Karpas-422 (cell line): ENCODE data around the gene KRT72. TPM values are rescaled to one million over a fixed set of nuclear protein-coding genes. Genes with fewer than 3 reads are reported as not detected.

Experiments used
- DNase-seq: peaks from one replicate; pipeline ENCODE4 v3.0.0-alpha.2; 2015
- H2AFZ ChIP-seq: fragments of 200-600 bp; sonication (generic); 2 replicates; pipeline ENCODE4 v1.6.1; 2014; ENCODE audit warnings: antibody characterized with exemption, low read length, mixed read lengths
- H3K27ac ChIP-seq: fragments of 200-600 bp; sonication (generic); 2 replicates; pipeline ENCODE4 v1.5.1; 2014; ENCODE audit warnings: mild to moderate bottlenecking, low read length, moderate library complexity
- H3K27me3 ChIP-seq: fragments of 200-600 bp; sonication (generic); 2 replicates; pipeline ENCODE4 v1.6.1; 2014; ENCODE audit warnings: low read length, mixed read lengths
- H3K36me3 ChIP-seq: fragments of 200-600 bp; sonication (generic); 2 replicates; pipeline ENCODE4 v1.6.1; 2014; ENCODE audit warnings: low read length, mixed read lengths; ENCODE audit not compliant: insufficient read depth
- H3K4me1 ChIP-seq: fragments of 200-600 bp; sonication (generic); 2 replicates; pipeline ENCODE4 v1.6.1; 2014; ENCODE audit warnings: mild to moderate bottlenecking, low read length, mixed read lengths
- H3K4me2 ChIP-seq: fragments of 200-600 bp; sonication (generic); 2 replicates; pipeline ENCODE4 v1.6.1; 2014; ENCODE audit warnings: low read length, low read depth, mild to moderate bottlenecking; ENCODE audit not compliant: poor library complexity, severe bottlenecking
- H3K4me3 ChIP-seq: fragments of 200-600 bp; sonication (generic); 2 replicates; pipeline ENCODE4 v1.5.1; 2014; ENCODE audit warnings: mild to moderate bottlenecking, antibody characterized with exemption, low read length, mixed read lengths
- H3K79me2 ChIP-seq: fragments of 200-600 bp; sonication (generic); 2 replicates; pipeline ENCODE4 v1.6.1; 2014; ENCODE audit warnings: mild to moderate bottlenecking, low read length, mixed read lengths
- H3K9ac ChIP-seq: fragments of 200-600 bp; sonication (generic); 2 replicates; pipeline ENCODE4 v1.6.0; 2014; ENCODE audit warnings: low read length
- H3K9me2 ChIP-seq: fragments of 200-600 bp; sonication (generic), shearing (Covaris generic); replicated peaks from 2 replicates; pipeline ENCODE4 v1.6.0; 2014; ENCODE audit warnings: mild to moderate bottlenecking, low read length, moderate library complexity; ENCODE audit not compliant: insufficient read depth
- H3K9me3 ChIP-seq: fragments of 300-700, 200-600 bp; sonication (generic); 2 replicates; pipeline ENCODE4 v1.6.1; 2014; ENCODE audit warnings: low read length, mixed read lengths
- H4K20me1 ChIP-seq: fragments of 200-600 bp; sonication (generic); 2 replicates; pipeline ENCODE4 v1.6.1; 2014; ENCODE audit warnings: mild to moderate bottlenecking, antibody characterized with exemption, low read length, low read depth; ENCODE audit not compliant: insufficient read depth
- total RNA-seq: library from RNA; depleted of rRNA; stranded (reverse); fragments of >200 nt; shearing (Covaris generic); gene quantifications from 2 replicates; pipeline ENCODE4 v1.2.3, GENCODE V29; 2014; ENCODE audit warnings: low replicate concordance

KRT72 gene
- total RNA-seq, 1 experiment from 2014 or later, result not detected

DNA sequence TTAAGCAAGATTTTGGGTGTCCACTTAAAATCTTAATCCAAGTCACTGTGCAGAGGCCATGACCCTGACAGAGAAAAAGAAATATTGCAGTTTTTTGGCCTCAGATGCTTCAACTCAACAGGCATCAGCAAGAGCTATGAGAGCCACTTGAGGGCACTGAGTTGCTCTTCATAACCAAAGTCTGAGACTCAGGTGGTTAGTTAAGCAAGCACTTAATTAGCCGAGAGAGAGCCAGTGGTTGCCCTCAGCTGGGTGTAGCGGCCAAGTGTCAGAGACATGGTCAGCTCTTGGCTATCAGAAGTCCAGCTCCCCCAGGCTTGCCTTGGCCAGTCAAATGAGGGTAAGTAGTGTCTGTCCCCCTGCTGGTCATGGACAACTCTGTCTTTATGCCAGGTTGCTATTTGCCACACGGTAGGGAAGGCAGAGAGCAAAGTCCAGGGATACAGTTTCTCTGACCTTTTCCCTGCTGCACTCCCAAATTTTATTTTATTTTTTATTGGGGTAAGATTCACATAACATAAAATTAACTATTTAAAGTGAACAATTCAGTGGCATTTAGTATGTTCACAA lies 39.3 kb downstream of the KRT72 start:
- no peaks in the 10 kb centered on the region for H3K79me2 ChIP-seq
- H3K36me3 ChIP-seq, result no peaks in the 10 kb centered on the region
- no peak overlapping the region for H3K4me2 ChIP-seq
- no peaks in the 10 kb centered on the region for H3K9me3 ChIP-seq
- H4K20me1 ChIP-seq, result 0 out of 2 replicates have a peak, but pooled peaks cover 4% of the 10 kb centered on the region
- no peaks in the 10 kb centered on the region for H3K27me3 ChIP-seq
- DNase-seq, result no peak
- H3K9ac ChIP-seq, result no peak overlapping the region
- no peak overlapping the region for H3K4me3 ChIP-seq
- H3K27ac ChIP-seq, result no peak overlapping the region
- H2AFZ ChIP-seq, result no peak overlapping the region
- H3K9me2 ChIP-seq, result no peaks in the 10 kb centered on the region
- no peaks in the 10 kb centered on the region for H3K4me1 ChIP-seq

- no peak for DNase-seq
- no peak overlapping the region for H3K4me2 ChIP-seq
- no peak overlapping the region for H3K4me3 ChIP-seq
- H3K9ac ChIP-seq, result no peak overlapping the region
- H3K9me3 ChIP-seq, result no peaks in the 10 kb centered on the region
- H3K9me2 ChIP-seq, result no peaks in the 10 kb centered on the region
- H3K27ac ChIP-seq, result no peak overlapping the region
- H3K27me3 ChIP-seq, result no peaks in the 10 kb centered on the region
- H3K79me2 ChIP-seq, result no peaks in the 10 kb centered on the region
- H4K20me1 ChIP-seq, result 0 out of 2 replicates have a peak, but pooled peaks cover 4% of the 10 kb centered on the region
- H2AFZ ChIP-seq, result no peak overlapping the region
- H3K4me1 ChIP-seq, result no peaks in the 10 kb centered on the region
- H3K36me3 ChIP-seq, result no peaks in the 10 kb centered on the region
Observed at GRCh38 chr12:52559979-52560378, 41.3 kb downstream of the KRT72 start.

GRCh38 chr12:52558781-52559445 lies 42.4 kb downstream of the KRT72 start:
- H3K9me3 ChIP-seq, result no peaks in the 10 kb centered on the region
- H3K4me1 ChIP-seq, result no peaks in the 10 kb centered on the region
- H2AFZ ChIP-seq, result no peak overlapping the region
- no peaks in the 10 kb centered on the region for H3K9me2 ChIP-seq
- H3K79me2 ChIP-seq, result no peaks in the 10 kb centered on the region
- H3K4me3 ChIP-seq, result no peak overlapping the region
- H3K4me2 ChIP-seq, result no peak overlapping the region
- H4K20me1 ChIP-seq, result no peaks in the 10 kb centered on the region
- H3K27me3 ChIP-seq, result no peaks in the 10 kb centered on the region
- H3K9ac ChIP-seq, result no peak overlapping the region
- H3K36me3 ChIP-seq, result no peaks in the 10 kb centered on the region
- no peak overlapping the region for H3K27ac ChIP-seq
- no peak for DNase-seq

DNA sequence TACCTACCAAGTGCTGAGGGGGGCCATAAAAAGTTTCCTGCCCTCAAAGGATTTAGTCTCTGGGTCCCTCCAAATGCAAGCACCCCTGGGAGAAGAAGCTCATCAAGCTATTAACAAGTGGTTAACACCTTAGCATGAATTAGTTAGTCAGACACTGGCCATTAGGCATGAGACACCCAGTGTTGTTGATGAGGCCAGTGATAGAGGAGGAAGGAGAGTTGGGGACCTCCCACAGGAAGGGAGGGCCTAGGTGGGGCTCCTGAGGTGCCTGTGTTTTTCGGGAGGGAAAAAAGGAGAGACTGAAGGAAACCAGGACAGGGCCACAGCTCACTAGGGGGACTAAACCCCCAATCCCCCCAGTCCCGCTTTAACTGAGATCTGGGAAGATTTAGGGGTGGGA lies 43.8 kb downstream of the KRT72 start:
- Histone ChIP-seq H3K36me3 (no peaks in the 10 kb centered on the region), H2AFZ (no peak overlapping the region), H3K4me1 (no peaks in the 10 kb centered on the region), H3K9me2 (no peaks in the 10 kb centered on the region), H3K79me2 (no peaks in the 10 kb centered on the region), H3K27me3 (no peaks in the 10 kb centered on the region), H3K27ac (no peak overlapping the region), H3K9ac (no peak overlapping the region), H4K20me1 (no peaks in the 10 kb centered on the region), H3K4me3 (no peak overlapping the region), H3K4me2 (no peak overlapping the region), H3K9me3 (no peaks in the 10 kb centered on the region)
- DNase-seq, result no peak

- Histone ChIP-seq H3K9ac (no peak overlapping the region), H3K4me2 (no peak overlapping the region), H3K4me3 (no peak overlapping the region), H3K9me3 (no peaks in the 10 kb centered on the region), H3K79me2 (no peaks in the 10 kb centered on the region), H2AFZ (no peak overlapping the region), H3K9me2 (no peaks in the 10 kb centered on the region), H3K36me3 (no peaks in the 10 kb centered on the region), H3K27ac (no peak overlapping the region), H3K4me1 (no peaks in the 10 kb centered on the region), H4K20me1 (no peaks in the 10 kb centered on the region), H3K27me3 (no peaks in the 10 kb centered on the region)
- no peak for DNase-seq
Observed at GRCh38 chr12:52555577-52555976, 45.7 kb downstream of the KRT72 start.

DNA sequence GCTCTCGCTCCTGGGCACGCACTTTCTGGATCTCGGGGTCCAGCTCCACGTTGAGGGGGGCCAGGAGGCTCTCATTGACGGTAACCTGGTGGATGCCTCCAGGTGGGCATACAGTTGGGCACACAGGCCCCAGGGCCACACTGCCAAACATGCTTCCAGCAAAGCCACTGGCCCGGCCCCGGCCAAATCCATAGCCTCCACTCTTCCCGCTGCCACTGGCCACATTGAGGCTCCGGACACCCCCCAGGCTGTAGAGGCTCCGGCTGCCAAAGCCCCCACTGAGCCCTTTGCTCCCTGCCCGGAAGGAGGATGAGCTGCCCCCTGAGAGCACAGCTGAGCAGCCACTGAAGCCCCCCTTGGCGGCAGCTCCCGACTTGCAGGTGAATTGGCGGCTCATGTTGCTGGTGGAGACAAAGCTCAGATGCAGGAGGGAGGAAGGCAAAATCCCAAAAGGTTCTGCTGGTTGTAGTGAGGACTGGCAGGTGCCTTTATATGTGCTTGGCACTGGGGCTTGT lies 48.5 kb downstream of the KRT72 start, which contains the start of gene KRT71:
Gene KRT71 (minus strand): TSS at position 465 of the 515 bp plus-strand sequence. CDS start 68 bp downstream, at position 397.
- no peaks in the 10 kb centered on the region for H3K4me1 ChIP-seq
- H3K4me2 ChIP-seq, result no peak within 1 kb of the TSS
- no peak within 1 kb of the TSS for H3K4me3 ChIP-seq
- no peak within 1 kb of the TSS for H2AFZ ChIP-seq
- H3K79me2 ChIP-seq, result no peaks in the 10 kb centered on the region
- H3K27ac ChIP-seq, result no peak within 1 kb of the TSS
- no peak for DNase-seq
- no peak within 1 kb of the TSS for H3K9ac ChIP-seq
- no peaks in the 10 kb centered on the region for H3K9me2 ChIP-seq
- no peaks in the 10 kb centered on the region for H4K20me1 ChIP-seq
- no peaks in the 10 kb centered on the region for H3K36me3 ChIP-seq
- H3K27me3 ChIP-seq, result no peaks in the 10 kb centered on the region
- no peaks in the 10 kb centered on the region for H3K9me3 ChIP-seq

- Histone ChIP-seq H4K20me1 (no peaks in the 10 kb centered on the region), H3K9me3 (no peaks in the 10 kb centered on the region), H3K4me1 (no peaks in the 10 kb centered on the region), H3K9ac (no peak overlapping the region), H3K4me2 (no peak overlapping the region), H2AFZ (no peak overlapping the region), H3K27me3 (no peaks in the 10 kb centered on the region), H3K4me3 (no peak overlapping the region), H3K79me2 (no peaks in the 10 kb centered on the region), H3K36me3 (no peaks in the 10 kb centered on the region), H3K9me2 (no peaks in the 10 kb centered on the region), H3K27ac (no peak overlapping the region)
- DNase-seq, result no peak
Observed at GRCh38 chr12:52552055-52552454, 49.2 kb downstream of the KRT72 start.

DNA sequence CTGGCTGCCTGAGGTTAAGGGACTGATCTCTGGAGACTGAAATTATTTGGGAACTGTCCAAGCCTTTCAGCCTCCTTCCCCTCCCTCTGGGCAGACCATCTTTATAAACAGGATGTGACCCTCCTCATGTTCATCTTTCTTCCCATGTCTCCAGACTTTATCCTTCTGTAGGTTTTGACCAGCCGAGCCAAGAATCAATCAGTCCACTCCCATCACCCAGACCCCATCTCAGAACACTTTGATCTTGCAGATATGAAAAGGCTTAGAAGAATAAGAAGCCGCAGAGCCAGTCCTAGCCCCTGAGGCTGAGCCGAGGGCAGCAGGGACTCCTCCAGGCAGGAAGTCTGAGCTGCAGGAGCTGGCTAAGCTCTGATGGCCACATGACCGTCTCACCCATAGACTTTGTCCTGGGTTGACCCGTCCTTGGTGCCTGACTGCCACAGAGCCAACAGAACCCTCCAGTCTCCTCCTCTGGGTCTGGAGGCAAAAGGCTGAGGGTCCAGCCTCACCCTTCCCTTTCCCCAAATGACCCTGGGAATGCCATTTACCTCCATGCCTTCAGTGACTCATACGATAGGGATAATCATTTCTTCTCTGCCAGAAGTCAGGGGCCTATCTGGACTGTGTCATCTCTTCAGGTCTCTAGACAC lies 49.9 kb downstream of the KRT72 start:
- no peaks in the 10 kb centered on the region for H3K9me2 ChIP-seq
- H3K4me2 ChIP-seq, result no peak overlapping the region
- H3K4me3 ChIP-seq, result no peak overlapping the region
- H3K27ac ChIP-seq, result no peak overlapping the region
- no peak for DNase-seq
- H3K27me3 ChIP-seq, result no peaks in the 10 kb centered on the region
- no peaks in the 10 kb centered on the region for H3K4me1 ChIP-seq
- H3K79me2 ChIP-seq, result no peaks in the 10 kb centered on the region
- no peaks in the 10 kb centered on the region for H4K20me1 ChIP-seq
- no peak overlapping the region for H3K9ac ChIP-seq
- H3K9me3 ChIP-seq, result no peaks in the 10 kb centered on the region
- H2AFZ ChIP-seq, result no peak overlapping the region
- no peaks in the 10 kb centered on the region for H3K36me3 ChIP-seq
